ENCODE data around the gene VWC2. TPM values are rescaled to one million over a fixed set of nuclear protein-coding genes. Genes with fewer than 3 reads are reported as not detected.

The VWC2 gene
- total RNA-seq, 6 experiments from 2014 or later = not detected

DNA sequence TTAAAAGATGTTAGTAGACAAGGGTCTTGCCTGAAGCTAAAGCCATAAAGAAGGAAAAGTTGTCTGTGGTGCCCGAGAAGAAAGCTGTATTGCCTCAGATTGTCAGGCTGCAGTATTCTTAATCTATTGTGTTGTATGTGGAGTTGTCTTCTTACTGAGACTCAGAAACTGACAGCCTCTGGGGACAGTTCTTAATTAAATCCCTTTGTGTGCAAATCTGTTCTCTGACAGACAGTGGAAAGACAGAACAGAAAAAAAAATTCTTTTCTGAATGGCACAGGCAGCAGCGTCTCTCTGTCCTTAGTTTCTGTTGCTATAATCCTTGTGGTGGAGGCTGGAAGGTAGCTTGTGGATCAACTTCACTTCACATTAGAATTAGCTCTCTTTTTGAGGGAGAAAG lies 16.8 kb downstream of the VWC2 start:
- TF ChIP-seq, protein P1, sequence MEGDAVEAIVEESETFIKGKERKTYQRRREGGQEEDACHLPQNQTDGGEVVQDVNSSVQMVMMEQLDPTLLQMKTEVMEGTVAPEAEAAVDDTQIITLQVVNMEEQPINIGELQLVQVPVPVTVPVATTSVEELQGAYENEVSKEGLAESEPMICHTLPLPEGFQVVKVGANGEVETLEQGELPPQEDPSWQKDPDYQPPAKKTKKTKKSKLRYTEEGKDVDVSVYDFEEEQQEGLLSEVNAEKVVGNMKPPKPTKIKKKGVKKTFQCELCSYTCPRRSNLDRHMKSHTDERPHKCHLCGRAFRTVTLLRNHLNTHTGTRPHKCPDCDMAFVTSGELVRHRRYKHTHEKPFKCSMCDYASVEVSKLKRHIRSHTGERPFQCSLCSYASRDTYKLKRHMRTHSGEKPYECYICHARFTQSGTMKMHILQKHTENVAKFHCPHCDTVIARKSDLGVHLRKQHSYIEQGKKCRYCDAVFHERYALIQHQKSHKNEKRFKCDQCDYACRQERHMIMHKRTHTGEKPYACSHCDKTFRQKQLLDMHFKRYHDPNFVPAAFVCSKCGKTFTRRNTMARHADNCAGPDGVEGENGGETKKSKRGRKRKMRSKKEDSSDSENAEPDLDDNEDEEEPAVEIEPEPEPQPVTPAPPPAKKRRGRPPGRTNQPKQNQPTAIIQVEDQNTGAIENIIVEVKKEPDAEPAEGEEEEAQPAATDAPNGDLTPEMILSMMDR (IDR thresholded peaks at IDR 0.05) = no peak
- no peaks in the 10 kb centered on the region for H3K4me1 Mint-ChIP-seq (ENCODE audit: low read depth)
- no peak overlapping the region for H3K4me3 Mint-ChIP-seq
- H3K27me3 Mint-ChIP-seq (ENCODE audit: insufficient read depth) = no peaks in the 10 kb centered on the region
- peaks cover 40% of the 10 kb centered on the region for H3K9me3 Mint-ChIP-seq
- H3K36me3 Mint-ChIP-seq (ENCODE audit: low read depth) = no peaks in the 10 kb centered on the region; the same call in 1 of the 2 replicates
- no peak for DNase-seq
- no peak overlapping the region for H3K27ac Mint-ChIP-seq

DNA sequence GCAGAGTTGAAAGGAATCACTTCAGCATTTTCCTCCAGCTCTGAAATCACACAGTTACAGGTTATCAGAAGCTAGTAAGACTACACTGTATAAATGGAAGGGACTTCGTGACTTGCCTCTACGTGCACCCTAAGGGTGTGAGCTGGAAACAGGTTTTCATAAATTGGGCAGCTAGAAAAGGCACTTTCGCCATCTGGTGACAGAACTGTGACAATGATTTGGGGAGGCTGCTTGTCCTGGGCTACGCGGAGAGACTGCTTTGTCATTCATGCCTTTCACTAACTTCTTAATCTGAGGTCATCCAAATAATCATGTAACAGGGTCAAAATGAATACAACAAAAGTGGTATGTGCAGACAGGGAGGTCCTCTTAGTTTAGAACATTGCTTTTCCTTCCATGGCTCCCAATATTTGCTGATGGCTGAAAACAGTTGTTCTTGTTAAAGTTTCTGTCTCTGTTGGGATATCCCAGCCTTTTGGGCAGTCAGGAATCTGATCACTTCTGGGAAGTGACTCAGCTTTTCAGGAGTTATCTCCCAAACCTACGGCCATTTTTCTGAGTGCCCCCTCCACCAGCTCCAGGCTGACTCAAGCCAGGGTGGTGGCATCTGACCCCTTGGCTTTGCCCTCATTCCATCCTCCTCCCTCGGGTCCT lies 17.8 kb downstream of the VWC2 start:
- Mint-ChIP-seq H3K27me3 (ENCODE audit: insufficient read depth) (no peaks in the 10 kb centered on the region), H3K4me1 (ENCODE audit: low read depth) (no peaks in the 10 kb centered on the region), H3K9me3 (peaks cover 46% of the 10 kb centered on the region), H3K27ac (no peak overlapping the region), H3K36me3 (ENCODE audit: low read depth) (no peaks in the 10 kb centered on the region; the same call in 1 of the 2 replicates), H3K4me3 (no peak overlapping the region)
- TF ChIP-seq, protein P1 (IDR thresholded peaks at IDR 0.05) = no peak
- no peak for DNase-seq

DNA sequence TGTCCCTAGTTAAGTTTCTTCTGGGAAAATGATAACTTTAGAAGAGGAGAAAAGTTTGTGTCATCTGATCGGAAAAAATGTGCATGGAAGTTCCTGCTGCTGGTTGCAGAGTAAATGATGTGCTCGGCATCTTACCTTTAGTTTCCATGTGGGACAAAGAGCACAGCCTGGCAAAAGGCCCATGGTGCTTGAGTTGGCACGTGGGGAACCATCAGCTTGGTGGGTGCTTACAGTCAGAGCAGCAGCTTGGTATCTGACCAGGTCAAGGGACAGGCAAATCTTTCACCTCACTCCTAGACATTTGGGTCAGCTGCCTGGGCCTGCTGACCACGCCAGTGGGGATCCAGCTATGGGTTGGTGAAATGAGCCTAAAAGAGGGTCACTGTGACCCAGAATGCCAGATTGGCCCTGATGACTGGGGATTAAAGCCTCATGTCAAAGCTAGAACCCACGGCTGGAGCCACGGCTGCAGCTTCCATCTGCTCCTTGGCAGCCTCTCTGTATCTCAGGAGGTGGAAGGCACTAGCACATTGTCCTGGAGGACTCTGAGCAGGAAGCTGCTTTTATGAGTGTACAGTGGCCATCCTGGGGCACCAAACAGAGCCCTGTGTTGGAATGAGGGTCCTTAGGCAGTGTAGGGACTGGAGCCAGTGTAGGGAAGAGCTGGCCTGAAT lies 24.7 kb downstream of the VWC2 start:
- TF ChIP-seq, protein P1 (IDR thresholded peaks at IDR 0.05) = no peak
- H3K9me3 Mint-ChIP-seq = peaks cover 57% of the 10 kb centered on the region
- no peak for DNase-seq
- H3K27me3 Mint-ChIP-seq (ENCODE audit: insufficient read depth) = no peaks in the 10 kb centered on the region
- no peaks in the 10 kb centered on the region for H3K4me1 Mint-ChIP-seq (ENCODE audit: low read depth)
- 0 out of 2 replicates have a peak, but pooled peaks cover 3% of the 10 kb centered on the region for H3K36me3 Mint-ChIP-seq (ENCODE audit: low read depth)
- no peak overlapping the region for H3K4me3 Mint-ChIP-seq
- no peak overlapping the region for H3K27ac Mint-ChIP-seq

DNA sequence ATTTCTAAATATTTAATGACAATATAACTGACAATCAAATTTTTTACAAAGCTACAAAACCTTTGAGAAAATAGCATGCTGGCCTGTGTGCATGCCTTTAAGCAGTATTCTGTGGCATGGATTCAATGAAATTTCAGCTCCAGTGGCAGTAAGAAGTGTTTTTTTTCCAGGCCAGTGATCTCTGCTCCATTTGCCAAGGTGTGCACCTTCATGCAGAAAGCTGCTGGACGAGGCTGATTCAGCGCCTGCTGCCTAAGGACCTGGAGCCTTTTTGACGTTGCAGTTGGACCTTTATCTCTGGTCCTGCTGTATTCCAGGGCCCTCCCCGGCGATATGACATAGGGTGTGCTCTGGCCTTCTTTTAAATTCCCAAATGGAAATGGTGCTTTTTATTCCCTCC lies 26.6 kb downstream of the VWC2 start:
- H3K9me3 Mint-ChIP-seq = peaks cover 62% of the 10 kb centered on the region
- H3K4me3 Mint-ChIP-seq = no peak overlapping the region
- 0 out of 2 replicates have a peak, but pooled peaks cover 3% of the 10 kb centered on the region for H3K36me3 Mint-ChIP-seq (ENCODE audit: low read depth)
- no peaks in the 10 kb centered on the region for H3K27me3 Mint-ChIP-seq (ENCODE audit: insufficient read depth)
- H3K4me1 Mint-ChIP-seq (ENCODE audit: low read depth) = no peaks in the 10 kb centered on the region
- DNase-seq = no peak
- no peak overlapping the region for H3K27ac Mint-ChIP-seq
- TF ChIP-seq, protein P1 (IDR thresholded peaks at IDR 0.05) = no peak

DNA sequence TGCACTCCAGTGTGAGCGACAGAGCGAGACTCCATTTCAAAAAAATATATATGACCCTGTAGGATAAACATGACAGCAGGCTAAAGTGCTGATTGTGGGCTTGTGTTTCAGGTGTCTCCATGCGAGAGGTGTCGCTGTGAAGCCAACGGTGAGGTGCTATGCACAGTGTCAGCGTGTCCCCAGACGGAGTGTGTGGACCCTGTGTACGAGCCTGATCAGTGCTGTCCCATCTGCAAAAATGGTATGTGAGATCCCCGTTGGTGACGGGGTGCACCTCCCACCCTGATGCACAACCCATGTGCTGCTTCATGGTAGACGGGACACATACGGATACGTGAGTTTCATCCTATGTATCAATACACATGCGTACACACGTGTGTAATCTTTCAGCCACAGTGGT lies 29.2 kb downstream of the VWC2 start:
- Mint-ChIP-seq H3K27me3 (ENCODE audit: insufficient read depth) (no peaks in the 10 kb centered on the region; the same call in 1 of the 2 replicates), H3K27ac (no peak overlapping the region), H3K9me3 (peaks cover 66% of the 10 kb centered on the region), H3K36me3 (ENCODE audit: low read depth) (0 out of 2 replicates have a peak, but pooled peaks cover 3% of the 10 kb centered on the region), H3K4me3 (no peak overlapping the region), H3K4me1 (ENCODE audit: low read depth) (no peaks in the 10 kb centered on the region)
- TF ChIP-seq, protein P1 (IDR thresholded peaks at IDR 0.05) = no peak
- DNase-seq = no peak

All from HFFc6 (cell line).